ENCODE measurements around the gene TRAF1. TPM values are rescaled to one million over a fixed set of nuclear protein-coding genes. Genes with fewer than 3 reads are reported as not detected.

Gene TRAF1
- total RNA-seq, 1 donor from 2014 or later: 1.4 TPM

GRCh38 chr9:120875954-120876841, 50.4 kb downstream of the TRAF1 start:
- H3K9me3 Mint-ChIP-seq (ENCODE audit: unreplicated experiment): no peaks in the 10 kb centered on the region
- peak; percentile 44 for DNase-seq (ENCODE audit: low spot score)
- peaks cover 4% of the 10 kb centered on the region for H3K4me1 Mint-ChIP-seq (ENCODE audit: unreplicated experiment)
- no peak for TF ChIP-seq CTCF (IDR thresholded peaks at IDR 0.05; ENCODE audit: unreplicated experiment)
- H3K27ac Mint-ChIP-seq (ENCODE audit: unreplicated experiment): no peak overlapping the region
- H3K36me3 Mint-ChIP-seq (ENCODE audit: low read depth, unreplicated experiment): peaks cover 6% of the 10 kb centered on the region
- H3K27me3 Mint-ChIP-seq (ENCODE audit: unreplicated experiment): peaks cover 18% of the 10 kb centered on the region
- H3K4me3 Mint-ChIP-seq (ENCODE audit: unreplicated experiment): peak overlapping the region; percentile 83

GRCh38 chr9:120875643-120875953, 51.0 kb downstream of the TRAF1 start:
- peaks cover 17% of the 10 kb centered on the region for H3K27me3 Mint-ChIP-seq (ENCODE audit: unreplicated experiment)
- no peaks in the 10 kb centered on the region for H3K9me3 Mint-ChIP-seq (ENCODE audit: unreplicated experiment)
- TF ChIP-seq CTCF (IDR thresholded peaks at IDR 0.05; ENCODE audit: unreplicated experiment): no peak
- no peak overlapping the region for H3K27ac Mint-ChIP-seq (ENCODE audit: unreplicated experiment)
- DNase-seq (ENCODE audit: low spot score): no peak
- H3K4me3 Mint-ChIP-seq (ENCODE audit: unreplicated experiment): peak overlapping the region; percentile 83
- H3K4me1 Mint-ChIP-seq (ENCODE audit: unreplicated experiment): peaks cover 4% of the 10 kb centered on the region
- peaks cover 8% of the 10 kb centered on the region for H3K36me3 Mint-ChIP-seq (ENCODE audit: low read depth, unreplicated experiment)

GRCh38 chr9:120875195-120875565, 51.4 kb downstream of the TRAF1 start:
- H3K9me3 Mint-ChIP-seq (ENCODE audit: unreplicated experiment): no peaks in the 10 kb centered on the region
- DNase-seq (ENCODE audit: low spot score): no peak
- H3K36me3 Mint-ChIP-seq (ENCODE audit: low read depth, unreplicated experiment): peaks cover 8% of the 10 kb centered on the region
- peak overlapping the region; percentile 83 for H3K4me3 Mint-ChIP-seq (ENCODE audit: unreplicated experiment)
- no peak overlapping the region for H3K27ac Mint-ChIP-seq (ENCODE audit: unreplicated experiment)
- peaks cover 4% of the 10 kb centered on the region for H3K4me1 Mint-ChIP-seq (ENCODE audit: unreplicated experiment)
- peaks cover 17% of the 10 kb centered on the region for H3K27me3 Mint-ChIP-seq (ENCODE audit: unreplicated experiment)
- TF ChIP-seq CTCF (IDR thresholded peaks at IDR 0.05; ENCODE audit: unreplicated experiment): no peak

GRCh38 chr9:120874226-120875194, 52.1 kb downstream of the TRAF1 start:
- Mint-ChIP-seq H3K4me3 (ENCODE audit: unreplicated experiment) (no peak overlapping the region), H3K4me1 (ENCODE audit: unreplicated experiment) (peaks cover 4% of the 10 kb centered on the region), H3K9me3 (ENCODE audit: unreplicated experiment) (no peaks in the 10 kb centered on the region), H3K36me3 (ENCODE audit: low read depth, unreplicated experiment) (peaks cover 8% of the 10 kb centered on the region), H3K27me3 (ENCODE audit: unreplicated experiment) (peaks cover 17% of the 10 kb centered on the region), H3K27ac (ENCODE audit: unreplicated experiment) (no peak overlapping the region)
- TF ChIP-seq CTCF (IDR thresholded peaks at IDR 0.05; ENCODE audit: unreplicated experiment): no peak
- DNase-seq (ENCODE audit: low spot score): no peak
